ENCODE measurements around the gene MLPH. TPM values are rescaled to one million over a fixed set of nuclear protein-coding genes. Genes with fewer than 3 reads are reported as not detected.

MLPH gene
- total RNA-seq, 6 experiments from 2014 or later: 20.8 to 52.8 (median 35.1) TPM

- 95% methylated on average over 2 of the region's 3 CpGs for WGBS (ENCODE audit: insufficient coverage, low coverage, low lambda C conversion rate, missing lambda C conversion rate)
- H3K4me1 ChIP-seq: peaks cover 0 to 20% (median 6%) of the 10 kb centered on the region in 4 donors
- TF ChIP-seq CTCF (IDR thresholded peaks at IDR 0.05) (no peak), POLR2A (IDR thresholded peaks at IDR 0.05) (no peak)
- H3K36me3 ChIP-seq: no peaks in the 10 kb centered on the region
- ATAC-seq (no peak), DNase-seq (no peak)
- no peak overlapping the region for H3K4me3 ChIP-seq
- intact Hi-C loops (cut with DNase I): loop anchor here (5.0 kb wide), 2 partner anchors 53 to 58 kb away; no protein-coding TSS in a partner anchor
- H3K27me3 ChIP-seq: no peaks in the 10 kb centered on the region
- H3K27ac ChIP-seq: no peak overlapping the region
- no peaks in the 10 kb centered on the region for H3K9me3 ChIP-seq
These were observed 82.8 kb downstream of the MLPH start for GRCh38 chr2:237569896-237570295.

DNA sequence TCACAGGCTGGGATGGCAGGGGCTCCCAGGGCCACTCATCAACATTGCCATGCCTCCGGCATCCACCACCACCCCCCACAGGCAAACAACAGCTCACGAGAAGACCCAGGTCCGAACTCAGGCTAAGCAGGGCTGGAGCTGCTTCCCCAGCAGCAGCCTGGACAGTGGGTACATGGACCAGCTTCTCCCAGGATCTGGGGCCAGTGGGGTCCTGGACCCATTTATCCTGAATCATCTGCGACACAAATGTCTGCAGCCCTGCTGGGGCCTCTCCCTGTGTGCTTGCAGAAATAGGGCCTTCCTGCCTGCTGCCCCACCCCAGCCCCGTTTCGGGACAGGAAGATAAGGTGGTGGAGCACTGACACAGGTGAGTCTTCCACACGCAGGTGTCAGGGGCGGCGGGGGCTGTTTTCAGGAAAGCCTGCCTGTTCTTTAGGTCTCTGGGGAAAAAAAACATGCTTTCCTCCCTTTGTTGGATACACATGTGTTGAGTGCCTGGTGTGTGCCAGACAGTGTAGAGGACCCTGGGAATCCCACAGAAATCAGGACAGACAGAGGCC lies 83.8 kb downstream of the MLPH start:
- Histone ChIP-seq H3K27me3 (no peaks in the 10 kb centered on the region), H3K36me3 (peaks cover 0 to 6% (median 0%) of the 10 kb centered on the region in 4 donors), H3K4me3 (no peak overlapping the region), H3K9me3 (no peaks in the 10 kb centered on the region), H3K4me1 (peaks cover 0 to 20% (median 6%) of the 10 kb centered on the region in 4 donors), H3K27ac (no peak overlapping the region)
- peak in 2 of 3 donors; percentile 17 to 48 for DNase-seq
- no peak for ATAC-seq
- intact Hi-C loops (cut with DNase I): loop anchor here in 1 of 2 donors (5.0 kb wide), 1 partner anchor 59 kb away; no protein-coding TSS in a partner anchor
- TF ChIP-seq CTCF (IDR thresholded peaks at IDR 0.05): no peak
- no peak for TF ChIP-seq POLR2A (IDR thresholded peaks at IDR 0.05)
- 72% methylated on average over 3 of the region's 9 CpGs for WGBS (ENCODE audit: insufficient coverage, low coverage, low lambda C conversion rate, missing lambda C conversion rate)

DNA sequence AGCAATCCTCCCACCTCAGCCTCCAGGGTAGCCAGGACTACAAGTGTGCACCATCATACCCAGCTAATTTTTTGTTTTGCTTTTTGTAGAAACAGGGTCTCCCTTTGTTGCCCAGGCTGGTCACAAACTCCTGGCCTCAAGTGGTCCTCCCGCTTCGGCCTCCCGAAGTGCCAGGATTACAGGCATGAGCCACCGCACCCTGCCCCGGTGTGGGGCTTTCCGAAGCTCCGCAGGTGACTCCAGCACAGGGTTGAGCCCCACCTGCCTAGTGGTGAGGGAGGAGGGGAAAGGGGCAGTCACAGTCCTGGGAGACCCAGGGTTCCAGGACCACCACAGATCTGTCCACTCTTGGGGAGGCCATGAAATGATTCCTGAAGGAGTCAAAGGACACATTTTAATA lies 84.5 kb downstream of the MLPH start:
- H3K4me1 ChIP-seq: peaks cover 0 to 20% (median 6%) of the 10 kb centered on the region in 4 donors
- peak in 2 of 3 donors; percentile 16 to 53 for DNase-seq

DNA sequence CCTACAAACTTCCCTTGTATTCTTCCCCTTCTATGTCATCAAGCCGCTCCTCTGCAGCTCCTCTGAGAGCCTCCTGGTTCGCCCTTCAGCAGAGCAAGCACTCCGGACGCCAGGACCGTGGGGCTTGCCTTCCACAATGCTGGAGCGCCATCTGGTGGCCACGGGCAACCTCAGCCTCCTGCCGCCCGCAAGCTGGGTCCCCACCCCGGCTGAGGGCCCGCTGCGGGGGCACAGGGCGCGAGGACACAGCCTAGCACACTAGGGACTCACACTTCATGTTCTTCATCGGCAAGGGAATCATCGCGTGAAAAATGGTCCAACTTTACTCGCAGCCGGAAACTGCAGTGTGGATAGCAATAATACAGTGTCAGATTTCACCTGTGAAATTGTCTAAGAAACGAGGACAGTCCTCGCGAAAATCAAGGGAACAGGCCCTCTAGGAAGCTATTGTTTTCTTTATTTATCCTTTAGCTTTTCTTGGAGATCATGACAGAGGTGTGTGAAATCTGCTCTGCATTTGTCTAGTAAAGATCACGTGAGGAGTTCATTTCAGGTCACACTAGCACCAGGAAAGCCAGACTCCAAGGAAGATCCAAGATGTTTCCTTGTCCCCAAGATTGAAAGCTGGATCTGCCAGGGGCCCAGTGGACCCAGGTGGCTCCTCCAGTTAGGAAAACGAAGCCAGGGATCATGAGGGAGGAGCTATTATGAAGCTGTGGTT lies 85.1 kb downstream of the MLPH start:
- Histone ChIP-seq H3K36me3 (peaks cover 0 to 16% (median 5%) of the 10 kb centered on the region in 4 donors), H3K27me3 (no peaks in the 10 kb centered on the region), H3K9me3 (no peaks in the 10 kb centered on the region), H3K27ac (peak overlapping the region in 2 of 3 donors; percentile 42 to 86), H3K4me1 (peaks cover 0 to 20% (median 6%) of the 10 kb centered on the region in 4 donors), H3K4me3 (no peak overlapping the region)
- peak; percentile 90 to 92 (median 92) for DNase-seq
- intact Hi-C loops (cut with DNase I): loop anchor here in 1 of 2 donors (5.0 kb wide), 1 partner anchor 60 kb away; no protein-coding TSS in a partner anchor
- peak; percentile 97 to 99 (median 99) for TF ChIP-seq CTCF (IDR thresholded peaks at IDR 0.05)
- no peak for TF ChIP-seq POLR2A (IDR thresholded peaks at IDR 0.05)
- peak; percentile 84 to 90 (median 86) for ATAC-seq
- 5% methylated on average over 9 of the region's 24 CpGs for WGBS (ENCODE audit: insufficient coverage, low coverage, low lambda C conversion rate, missing lambda C conversion rate)

More for the DNA sequence above, 84.5 kb downstream of the MLPH start:
- Histone ChIP-seq H3K9me3 (no peaks in the 10 kb centered on the region), H3K27ac (no peak overlapping the region), H3K36me3 (peaks cover 0 to 9% (median 2%) of the 10 kb centered on the region in 4 donors), H3K4me3 (no peak overlapping the region), H3K27me3 (no peaks in the 10 kb centered on the region)
- intact Hi-C loops (cut with DNase I): loop anchor here in 1 of 2 donors (5.0 kb wide), 1 partner anchor 59 kb away; no protein-coding TSS in a partner anchor
- no peak for ATAC-seq
- WGBS (ENCODE audit: insufficient coverage, low coverage, low lambda C conversion rate, missing lambda C conversion rate): no CpG with 5 or more reads among the region's 7 CpGs
- TF ChIP-seq POLR2A (IDR thresholded peaks at IDR 0.05) (no peak), CTCF (IDR thresholded peaks at IDR 0.05) (no peak)
